ENCODE measurements around the gene RAMP3. TPM values are rescaled to one million over a fixed set of nuclear protein-coding genes. Genes with fewer than 3 reads are reported as not detected.
"Not testable (repeated sequence)": the region's sequence is repeated elsewhere in the genome, so short reads cannot be mapped to it uniquely, and the experiment has no call there.

RAMP3 gene
- total RNA-seq: not detected in 2 replicates

- no peak for DNase-seq (ENCODE audit: extremely low read depth, low read depth, low spot score)
Observed at GRCh38 chr7:45157653-45158401, at the start of gene RAMP3. TSS of gene RAMP3 (plus strand) at chr7:45157791. CDS start at chr7:45157829, 38 bp downstream.

DNA sequence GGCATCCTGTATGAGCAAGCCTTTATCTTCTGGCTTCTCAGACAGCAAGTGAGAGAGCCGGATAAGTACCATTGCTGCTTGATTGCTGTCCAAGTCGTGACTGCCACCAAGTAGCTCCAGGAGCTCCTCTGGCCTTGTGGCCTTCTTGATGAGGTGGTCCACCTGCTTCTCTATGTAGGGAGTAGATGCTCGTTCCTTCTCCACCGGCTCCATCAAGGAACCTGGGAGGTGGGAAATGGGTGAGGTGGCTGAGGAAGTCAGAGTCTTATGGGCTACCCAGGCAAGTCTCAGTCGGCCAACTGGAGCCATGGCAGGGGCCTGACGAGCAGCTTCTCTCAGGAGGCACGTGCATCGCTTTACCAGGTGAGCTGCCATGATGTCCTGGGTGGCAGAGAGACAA lies 48.7 kb upstream of the RAMP3 start:
- no peak for DNase-seq (ENCODE audit: extremely low read depth, low read depth, low spot score)

DNA sequence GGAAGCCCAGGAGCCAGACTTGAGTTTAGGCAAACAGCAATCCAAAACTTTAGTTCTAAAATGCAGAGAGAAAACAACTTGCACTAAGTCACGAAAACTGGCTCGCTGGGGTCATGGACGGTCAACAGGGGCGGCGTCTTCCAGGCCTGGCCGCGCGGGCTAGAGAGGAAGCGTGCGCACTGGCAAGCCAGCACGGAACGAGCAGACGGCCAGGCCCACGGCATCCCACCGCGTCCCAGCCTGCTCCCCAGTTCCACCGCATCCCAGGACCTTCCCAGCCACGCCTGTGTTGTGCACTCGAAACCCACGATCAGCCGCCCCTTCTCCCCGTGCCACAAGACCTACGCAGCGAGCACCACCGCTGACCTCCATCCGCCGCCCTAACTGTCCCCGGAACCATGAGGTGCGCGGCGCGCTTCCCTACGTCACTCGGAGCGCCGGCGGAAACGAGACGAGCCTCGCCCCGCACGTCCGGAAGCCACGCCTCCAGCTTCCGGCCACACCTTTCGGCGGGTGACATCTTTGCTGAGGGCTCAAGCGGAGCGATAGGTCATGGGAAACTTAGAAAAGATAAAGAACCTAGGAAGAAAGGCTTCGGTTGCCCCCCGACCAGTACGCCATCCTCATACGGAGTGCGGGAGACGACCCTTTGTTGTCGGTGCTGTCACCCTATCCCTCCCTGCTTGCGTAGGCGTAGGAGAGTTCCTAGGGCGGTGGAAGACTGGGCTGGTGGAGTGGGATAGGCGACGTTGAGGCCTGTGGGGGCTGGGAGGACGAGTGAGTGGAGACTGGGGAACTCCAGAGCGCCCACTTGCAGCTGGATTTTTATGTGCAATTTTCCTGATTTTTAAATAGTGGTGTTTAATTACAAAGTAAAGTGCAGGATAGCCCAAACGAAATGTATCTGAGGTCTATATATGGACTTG lies 46.0 kb upstream of the RAMP3 start, which contains the start of gene TBRG4:
TBRG4 (minus strand) TSS at position 400 of the 926 bp plus-strand sequence. CDS start 2,460 bp downstream, outside the sequence.
- DNase-seq (ENCODE audit: extremely low read depth, low read depth, low spot score): peak; percentile 58

GRCh38 chr7:45112648-45113047 lies 44.9 kb upstream of the RAMP3 start:
- DNase-seq (ENCODE audit: extremely low read depth, low read depth, low spot score): no peak

DNA sequence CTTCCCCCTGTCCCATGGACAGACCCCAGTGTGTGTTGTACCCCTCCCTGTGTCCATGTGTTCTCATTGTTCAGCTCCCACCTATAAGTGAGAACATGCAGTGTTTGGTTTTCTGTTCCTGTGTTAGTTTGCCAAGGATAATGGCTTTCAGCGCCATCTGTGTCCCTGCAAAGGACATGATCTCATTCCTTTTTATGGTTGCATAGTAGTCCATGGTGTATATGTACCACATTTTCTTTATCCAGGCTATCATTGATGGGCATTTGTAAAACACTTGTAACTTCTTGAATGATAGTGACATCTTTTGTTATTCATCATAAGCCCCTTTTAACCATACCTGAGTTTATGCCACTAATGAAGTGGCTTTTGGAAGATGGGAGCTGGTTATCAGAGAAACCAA lies 43.3 kb upstream of the RAMP3 start:
- not testable (repeated sequence) for DNase-seq (ENCODE audit: extremely low read depth, low read depth, low spot score)

GRCh38 chr7:45114926-45115325 lies 42.7 kb upstream of the RAMP3 start:
- DNase-seq (ENCODE audit: extremely low read depth, low read depth, low spot score): no peak

DNA sequence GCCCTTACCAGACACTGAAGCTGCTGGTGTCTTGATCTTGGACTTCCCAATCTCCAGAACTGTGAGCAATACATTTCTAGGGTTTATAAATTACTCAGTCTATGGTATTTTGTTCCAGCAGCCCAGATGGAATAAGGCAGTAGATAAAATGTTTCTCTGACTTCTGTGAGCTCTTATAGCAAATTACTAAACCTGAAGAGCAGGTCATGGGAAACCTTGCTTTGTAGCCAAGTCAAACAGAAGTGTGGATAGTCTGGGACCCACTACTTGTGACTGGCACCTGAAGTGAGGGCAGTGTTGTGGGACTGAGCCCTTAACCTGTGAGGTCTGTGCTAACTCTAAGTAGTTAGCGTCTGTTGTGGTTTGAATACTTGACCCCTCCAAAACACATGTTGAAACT lies 41.5 kb upstream of the RAMP3 start:
- DNase-seq (ENCODE audit: extremely low read depth, low read depth, low spot score): no peak

- DNase-seq (ENCODE audit: extremely low read depth, low read depth, low spot score): no peak
Observed at GRCh38 chr7:45117582-45117981, 40.0 kb upstream of the RAMP3 start.

DNA sequence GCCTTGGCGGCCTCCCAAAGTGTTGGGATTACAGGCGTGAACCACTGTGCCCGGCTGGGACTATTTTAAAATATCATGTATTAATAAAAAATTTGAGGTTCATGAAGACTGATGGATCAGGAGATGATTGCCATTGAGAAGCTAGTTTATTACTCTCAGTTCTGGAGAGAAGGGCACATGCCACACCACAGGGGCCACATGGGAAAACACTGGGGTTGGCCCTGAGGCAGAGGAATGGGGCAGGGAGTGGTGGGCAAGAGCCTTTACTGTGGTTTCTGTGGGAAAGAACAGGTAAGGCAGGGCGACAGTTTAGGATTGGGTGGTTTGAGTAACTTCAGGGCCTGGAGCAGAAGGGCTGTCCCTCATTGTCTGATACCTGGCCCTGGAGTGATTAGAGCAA lies 39.3 kb upstream of the RAMP3 start:
- no peak for DNase-seq (ENCODE audit: extremely low read depth, low read depth, low spot score)

- no peak for DNase-seq (ENCODE audit: extremely low read depth, low read depth, low spot score)
Observed at GRCh38 chr7:45118889-45119331, 38.7 kb upstream of the RAMP3 start.

DNA sequence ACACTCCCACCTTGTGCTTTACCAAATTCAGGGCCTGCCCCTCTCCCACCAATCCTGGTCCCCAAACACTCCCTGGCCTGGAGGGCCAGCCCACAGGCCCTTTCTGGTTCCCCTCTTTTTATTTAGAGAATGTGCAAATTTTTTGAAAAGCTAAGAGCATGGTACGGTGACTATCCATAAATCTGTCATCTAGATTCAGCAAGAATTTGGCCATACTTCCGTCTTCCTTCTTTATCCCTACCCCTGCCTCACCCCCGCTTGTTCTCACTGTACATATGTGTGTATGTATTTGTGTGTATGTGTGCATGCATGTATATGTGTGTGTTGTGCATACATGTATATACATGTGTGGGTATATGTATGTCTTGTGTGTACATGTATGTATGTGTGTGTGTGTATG lies 38.0 kb upstream of the RAMP3 start:
- no peak for DNase-seq (ENCODE audit: extremely low read depth, low read depth, low spot score)

GRCh38 chr7:45122975-45123860 lies 34.4 kb upstream of the RAMP3 start:
- no peak for DNase-seq (ENCODE audit: extremely low read depth, low read depth, low spot score)

DNA sequence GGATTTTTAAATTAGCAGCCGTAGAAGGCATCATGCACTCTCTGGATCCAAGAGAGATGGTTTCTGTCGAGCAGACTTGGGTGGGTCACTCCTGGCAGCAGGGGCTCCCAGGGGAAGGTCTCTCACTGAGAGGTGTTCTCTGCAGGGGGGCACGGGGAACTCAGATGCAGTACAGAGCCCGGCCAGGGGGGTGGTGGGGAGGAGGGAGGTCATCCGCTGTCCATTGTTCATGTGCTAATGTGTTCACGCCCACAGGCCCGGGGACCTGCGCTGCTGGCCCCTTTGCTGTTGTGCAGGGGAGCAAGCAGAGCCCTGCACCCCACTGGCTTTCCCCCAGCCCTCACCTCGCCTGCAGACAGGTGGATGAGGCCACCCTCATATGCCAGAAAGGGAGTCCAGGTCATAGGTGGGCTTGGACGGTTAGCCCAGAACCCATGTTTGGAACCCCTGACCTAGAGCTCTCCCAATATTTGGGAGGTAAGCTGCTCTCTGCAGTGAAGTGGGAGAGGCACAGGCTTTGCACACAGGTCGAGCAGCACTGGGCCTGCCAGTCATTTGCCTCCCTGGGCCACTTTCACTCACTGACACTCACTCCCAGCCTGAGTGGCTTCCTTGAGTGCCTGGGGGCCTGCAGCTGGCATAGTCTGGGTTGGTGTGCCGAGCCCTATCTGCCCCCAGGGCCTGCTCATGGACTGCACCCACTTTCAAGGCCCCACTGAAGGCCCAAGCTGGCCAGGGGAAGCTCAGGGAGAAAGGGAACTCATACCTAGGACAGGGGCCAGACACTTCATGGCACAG lies 33.5 kb upstream of the RAMP3 start:
- DNase-seq (ENCODE audit: extremely low read depth, low read depth, low spot score): no peak

- DNase-seq (ENCODE audit: extremely low read depth, low read depth, low spot score): no peak
Observed at GRCh38 chr7:45125193-45125904, 32.2 kb upstream of the RAMP3 start.

DNA sequence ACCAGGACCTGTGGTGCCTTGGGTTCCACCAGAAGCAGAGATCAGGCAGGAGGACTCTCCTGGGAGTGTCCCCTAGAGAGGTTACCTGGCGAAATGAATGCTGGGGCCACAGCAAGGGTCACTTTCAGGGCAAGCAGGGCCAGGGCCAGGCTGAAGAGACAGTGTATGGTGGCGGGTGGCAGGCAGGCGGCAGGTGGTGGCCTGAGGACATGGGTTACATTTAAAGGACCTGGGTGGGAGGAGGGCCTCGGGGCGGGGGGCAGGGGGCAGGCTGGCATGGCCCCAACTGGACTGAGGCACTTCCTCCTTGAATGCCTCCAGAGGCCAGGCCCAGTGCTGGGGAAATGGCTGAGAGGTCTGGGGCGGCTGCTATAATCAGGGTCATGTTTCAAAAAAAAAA lies 31.4 kb upstream of the RAMP3 start:
- DNase-seq (ENCODE audit: extremely low read depth, low read depth, low spot score): no peak

- no peak for DNase-seq (ENCODE audit: extremely low read depth, low read depth, low spot score)
Observed at GRCh38 chr7:45126920-45127319, 30.7 kb upstream of the RAMP3 start.

GRCh38 chr7:45129181-45129800 lies 28.3 kb upstream of the RAMP3 start:
- DNase-seq (ENCODE audit: extremely low read depth, low read depth, low spot score): no peak

- DNase-seq (ENCODE audit: extremely low read depth, low read depth, low spot score): no peak
Observed at GRCh38 chr7:45129906-45130305, 27.7 kb upstream of the RAMP3 start.

DNA sequence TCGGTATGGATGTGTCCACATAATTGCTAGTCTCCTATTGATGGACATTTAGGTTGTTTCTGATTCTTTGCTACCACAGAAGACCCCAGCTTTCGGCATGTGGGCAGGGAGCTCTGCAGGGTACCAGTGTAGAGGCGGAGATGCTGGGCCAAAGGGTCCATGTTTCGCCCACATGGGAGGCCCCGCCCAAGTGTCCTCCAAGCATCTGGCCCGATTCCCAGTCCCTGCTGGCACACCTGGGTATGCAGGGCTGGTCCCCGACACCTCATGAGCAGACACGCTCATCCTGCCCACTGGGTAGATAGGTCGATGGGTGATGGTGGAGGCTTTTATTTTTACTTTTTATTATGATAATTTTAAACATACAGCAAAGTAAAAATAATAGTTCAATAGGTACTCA lies 26.7 kb upstream of the RAMP3 start:
- DNase-seq (ENCODE audit: extremely low read depth, low read depth, low spot score): no peak
